GM18858 (cell line): ENCODE results near the gene C11orf98.
A peak's percentile ranks its signal among the peaks of the same experiment; 100 is the strongest.
"Not testable (repeated sequence)": the region's sequence is repeated elsewhere in the genome, so short reads cannot be mapped to it uniquely, and the experiment has no call there.

Source experiments
- ATAC-seq: cut with Tn5 transposase; IDR thresholded peaks from one replicate; pipeline ENCODE4 v1.9.1; 2021; ENCODE audit not compliant: unreplicated experiment

Gene C11orf98

GRCh38 chr11:62665075-62665598 lies at the start of gene C11orf98, which contains the start of gene CSKMT:
Gene C11orf98, minus strand, starts transcription at chr11:62665210. Its CDS starts 41 bp downstream, at chr11:62665169.
Gene CSKMT, plus strand, starts transcription at chr11:62665312. Its CDS starts 568 bp downstream, at chr11:62665880.
- peak; percentile 50 for ATAC-seq

GRCh38 chr11:62713343-62713742 lies 48.3 kb upstream of the C11orf98 start:
- no peak for ATAC-seq

GRCh38 chr11:62712861-62713260 lies 47.9 kb upstream of the C11orf98 start:
- ATAC-seq: no peak

- ATAC-seq: no peak
Measured at GRCh38 chr11:62712276-62712812, 47.3 kb upstream of the C11orf98 start.

GRCh38 chr11:62710001-62710345 lies 45.0 kb upstream of the C11orf98 start:
- ATAC-seq: no peak

GRCh38 chr11:62709247-62710000 lies 44.4 kb upstream of the C11orf98 start:
- ATAC-seq: peak; percentile 46

GRCh38 chr11:62708793-62709192 lies 43.8 kb upstream of the C11orf98 start:
- no peak for ATAC-seq

- no peak for ATAC-seq
Measured at GRCh38 chr11:62708392-62708791, 43.4 kb upstream of the C11orf98 start.

GRCh38 chr11:62707277-62707861 lies 42.4 kb upstream of the C11orf98 start, which contains the start of the genes BSCL2 and GNG3:
Gene BSCL2, minus strand, starts transcription at chr11:62707424. Its CDS starts 229 bp downstream, at chr11:62707195.
Gene GNG3, plus strand, starts transcription at chr11:62707676. Its CDS starts 620 bp downstream, at chr11:62708296.
- no peak for ATAC-seq

GRCh38 chr11:62706850-62707247 lies 41.8 kb upstream of the C11orf98 start:
- no peak for ATAC-seq

GRCh38 chr11:62705880-62706849 lies 41.2 kb upstream of the C11orf98 start:
- ATAC-seq: no peak

GRCh38 chr11:62705413-62705812 lies 40.4 kb upstream of the C11orf98 start:
- no peak for ATAC-seq

- not testable (repeated sequence) for ATAC-seq
Measured at GRCh38 chr11:62703921-62704320, 38.9 kb upstream of the C11orf98 start.

GRCh38 chr11:62702246-62702645 lies 37.2 kb upstream of the C11orf98 start:
- no peak for ATAC-seq

- no peak for ATAC-seq
Measured at GRCh38 chr11:62694455-62695167, 29.6 kb upstream of the C11orf98 start.

GRCh38 chr11:62693624-62694023 lies 28.6 kb upstream of the C11orf98 start:
- ATAC-seq: not testable (repeated sequence)

GRCh38 chr11:62689421-62690183 lies 24.6 kb upstream of the C11orf98 start, which contains the start of gene LRRN4CL:
Gene LRRN4CL, minus strand, starts transcription at chr11:62689530. Its CDS starts 1,022 bp downstream, at chr11:62688508.
- no peak for ATAC-seq

- no peak for ATAC-seq
Measured at GRCh38 chr11:62688491-62688890, 23.5 kb upstream of the C11orf98 start.
